ENCODE data around the gene DNAJC30. TPM values are rescaled to one million over a fixed set of nuclear protein-coding genes. Genes with fewer than 3 reads are reported as not detected.
A peak's percentile ranks its signal among the peaks of the same experiment; 100 is the strongest.

Gene DNAJC30
- total and polyA plus RNA-seq, 2 of the 8 experiments (the other 6 are each of a cell fraction or from before 2014, with no cell fraction given), result 6.1 to 6.3 TPM

DNA sequence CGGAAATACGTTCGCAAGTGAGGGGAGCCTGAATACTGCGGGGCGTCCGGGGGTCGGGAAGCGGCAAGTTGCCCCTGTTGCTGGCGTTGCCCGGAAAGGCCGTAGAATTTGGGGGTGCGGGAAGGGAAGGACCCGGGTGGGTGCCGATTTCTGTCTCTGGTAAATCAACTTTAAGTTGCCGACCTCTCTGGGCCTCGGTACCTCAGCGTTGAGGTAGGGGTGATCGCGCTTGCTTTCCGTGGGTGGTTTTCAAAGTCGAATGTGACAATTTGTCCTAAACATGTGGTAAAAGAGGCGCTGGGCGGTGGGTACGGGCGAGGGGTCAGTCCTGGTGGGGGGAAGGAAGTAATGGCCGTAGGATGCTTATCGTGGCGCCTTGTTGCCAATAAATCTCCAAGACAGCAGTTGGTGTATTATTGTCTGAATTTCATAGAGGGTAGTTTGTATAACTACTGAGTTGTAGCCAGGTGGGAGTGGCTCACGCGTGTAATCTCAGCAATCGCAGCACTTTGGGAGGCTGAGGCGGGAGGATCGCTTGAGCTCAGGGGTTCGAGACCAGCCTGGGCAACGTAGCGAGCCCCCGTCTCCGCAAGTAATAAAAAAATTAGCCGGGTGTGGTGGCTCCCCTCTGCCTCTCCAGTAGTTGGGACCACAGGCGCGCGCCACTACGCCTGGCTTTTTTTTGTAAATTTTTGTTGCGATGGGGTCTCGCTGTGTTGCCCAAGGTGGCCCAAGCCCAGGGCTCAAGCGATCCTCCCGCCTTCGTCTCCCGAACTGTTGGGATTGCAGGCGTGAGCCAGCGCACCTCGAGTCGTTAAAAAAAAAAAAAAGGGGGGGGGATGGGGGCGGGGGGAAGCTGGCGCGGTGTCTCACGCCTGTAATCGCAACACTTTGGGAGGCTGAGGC is 788 bp upstream of the DNAJC30 start (continued):
- TF ChIP-seq, protein P1, sequence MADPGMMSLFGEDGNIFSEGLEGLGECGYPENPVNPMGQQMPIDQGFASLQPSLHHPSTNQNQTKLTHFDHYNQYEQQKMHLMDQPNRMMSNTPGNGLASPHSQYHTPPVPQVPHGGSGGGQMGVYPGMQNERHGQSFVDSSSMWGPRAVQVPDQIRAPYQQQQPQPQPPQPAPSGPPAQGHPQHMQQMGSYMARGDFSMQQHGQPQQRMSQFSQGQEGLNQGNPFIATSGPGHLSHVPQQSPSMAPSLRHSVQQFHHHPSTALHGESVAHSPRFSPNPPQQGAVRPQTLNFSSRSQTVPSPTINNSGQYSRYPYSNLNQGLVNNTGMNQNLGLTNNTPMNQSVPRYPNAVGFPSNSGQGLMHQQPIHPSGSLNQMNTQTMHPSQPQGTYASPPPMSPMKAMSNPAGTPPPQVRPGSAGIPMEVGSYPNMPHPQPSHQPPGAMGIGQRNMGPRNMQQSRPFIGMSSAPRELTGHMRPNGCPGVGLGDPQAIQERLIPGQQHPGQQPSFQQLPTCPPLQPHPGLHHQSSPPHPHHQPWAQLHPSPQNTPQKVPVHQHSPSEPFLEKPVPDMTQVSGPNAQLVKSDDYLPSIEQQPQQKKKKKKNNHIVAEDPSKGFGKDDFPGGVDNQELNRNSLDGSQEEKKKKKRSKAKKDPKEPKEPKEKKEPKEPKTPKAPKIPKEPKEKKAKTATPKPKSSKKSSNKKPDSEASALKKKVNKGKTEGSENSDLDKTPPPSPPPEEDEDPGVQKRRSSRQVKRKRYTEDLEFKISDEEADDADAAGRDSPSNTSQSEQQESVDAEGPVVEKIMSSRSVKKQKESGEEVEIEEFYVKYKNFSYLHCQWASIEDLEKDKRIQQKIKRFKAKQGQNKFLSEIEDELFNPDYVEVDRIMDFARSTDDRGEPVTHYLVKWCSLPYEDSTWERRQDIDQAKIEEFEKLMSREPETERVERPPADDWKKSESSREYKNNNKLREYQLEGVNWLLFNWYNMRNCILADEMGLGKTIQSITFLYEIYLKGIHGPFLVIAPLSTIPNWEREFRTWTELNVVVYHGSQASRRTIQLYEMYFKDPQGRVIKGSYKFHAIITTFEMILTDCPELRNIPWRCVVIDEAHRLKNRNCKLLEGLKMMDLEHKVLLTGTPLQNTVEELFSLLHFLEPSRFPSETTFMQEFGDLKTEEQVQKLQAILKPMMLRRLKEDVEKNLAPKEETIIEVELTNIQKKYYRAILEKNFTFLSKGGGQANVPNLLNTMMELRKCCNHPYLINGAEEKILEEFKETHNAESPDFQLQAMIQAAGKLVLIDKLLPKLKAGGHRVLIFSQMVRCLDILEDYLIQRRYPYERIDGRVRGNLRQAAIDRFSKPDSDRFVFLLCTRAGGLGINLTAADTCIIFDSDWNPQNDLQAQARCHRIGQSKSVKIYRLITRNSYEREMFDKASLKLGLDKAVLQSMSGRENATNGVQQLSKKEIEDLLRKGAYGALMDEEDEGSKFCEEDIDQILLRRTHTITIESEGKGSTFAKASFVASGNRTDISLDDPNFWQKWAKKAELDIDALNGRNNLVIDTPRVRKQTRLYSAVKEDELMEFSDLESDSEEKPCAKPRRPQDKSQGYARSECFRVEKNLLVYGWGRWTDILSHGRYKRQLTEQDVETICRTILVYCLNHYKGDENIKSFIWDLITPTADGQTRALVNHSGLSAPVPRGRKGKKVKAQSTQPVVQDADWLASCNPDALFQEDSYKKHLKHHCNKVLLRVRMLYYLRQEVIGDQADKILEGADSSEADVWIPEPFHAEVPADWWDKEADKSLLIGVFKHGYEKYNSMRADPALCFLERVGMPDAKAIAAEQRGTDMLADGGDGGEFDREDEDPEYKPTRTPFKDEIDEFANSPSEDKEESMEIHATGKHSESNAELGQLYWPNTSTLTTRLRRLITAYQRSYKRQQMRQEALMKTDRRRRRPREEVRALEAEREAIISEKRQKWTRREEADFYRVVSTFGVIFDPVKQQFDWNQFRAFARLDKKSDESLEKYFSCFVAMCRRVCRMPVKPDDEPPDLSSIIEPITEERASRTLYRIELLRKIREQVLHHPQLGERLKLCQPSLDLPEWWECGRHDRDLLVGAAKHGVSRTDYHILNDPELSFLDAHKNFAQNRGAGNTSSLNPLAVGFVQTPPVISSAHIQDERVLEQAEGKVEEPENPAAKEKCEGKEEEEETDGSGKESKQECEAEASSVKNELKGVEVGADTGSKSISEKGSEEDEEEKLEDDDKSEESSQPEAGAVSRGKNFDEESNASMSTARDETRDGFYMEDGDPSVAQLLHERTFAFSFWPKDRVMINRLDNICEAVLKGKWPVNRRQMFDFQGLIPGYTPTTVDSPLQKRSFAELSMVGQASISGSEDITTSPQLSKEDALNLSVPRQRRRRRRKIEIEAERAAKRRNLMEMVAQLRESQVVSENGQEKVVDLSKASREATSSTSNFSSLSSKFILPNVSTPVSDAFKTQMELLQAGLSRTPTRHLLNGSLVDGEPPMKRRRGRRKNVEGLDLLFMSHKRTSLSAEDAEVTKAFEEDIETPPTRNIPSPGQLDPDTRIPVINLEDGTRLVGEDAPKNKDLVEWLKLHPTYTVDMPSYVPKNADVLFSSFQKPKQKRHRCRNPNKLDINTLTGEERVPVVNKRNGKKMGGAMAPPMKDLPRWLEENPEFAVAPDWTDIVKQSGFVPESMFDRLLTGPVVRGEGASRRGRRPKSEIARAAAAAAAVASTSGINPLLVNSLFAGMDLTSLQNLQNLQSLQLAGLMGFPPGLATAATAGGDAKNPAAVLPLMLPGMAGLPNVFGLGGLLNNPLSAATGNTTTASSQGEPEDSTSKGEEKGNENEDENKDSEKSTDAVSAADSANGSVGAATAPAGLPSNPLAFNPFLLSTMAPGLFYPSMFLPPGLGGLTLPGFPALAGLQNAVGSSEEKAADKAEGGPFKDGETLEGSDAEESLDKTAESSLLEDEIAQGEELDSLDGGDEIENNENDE (IDR thresholded peaks at IDR 0.05; ENCODE audit: insufficient replicate concordance, low read length), result no peak
- TF ChIP-seq KDM5A (IDR thresholded peaks at IDR 0.05; ENCODE audit: low read length) (no peak), SAP30 (IDR thresholded peaks at IDR 0.05; ENCODE audit: insufficient read depth, insufficient replicate concordance, low read length) (peak; percentile 83)
